GM12878 (cell line): ENCODE measurements around the gene GALNT18. TPM values are rescaled to one million over a fixed set of nuclear protein-coding genes. Genes with fewer than 3 reads are reported as not detected.

Experiments used
- ATAC-seq: fragments of 200-7000 bp; cut with Tn5 transposase; 3 replicates; pipeline ENCODE4 v1.9.1; 2020; ENCODE audit warnings: mild to moderate bottlenecking, moderate library complexity
- BruUV-seq: library from RNA; stranded (reverse); fragments of 400-500 nt; replicated peaks from 2 replicates; lab custom pipeline; 2021; lab: Mats Ljungman, UMichigan
- CTCF ChIA-PET: fragments of 300-600 bp; sonication (Branson Sonifier 250); formaldehyde crosslinking; extraction: SDS; loops from one replicate; lab custom pipeline; 2021; ENCODE audit warnings: inconsistent platforms; lab: Yijun Ruan, JAX
- POLR2A ChIA-PET: fragments of 350-600 bp; formaldehyde crosslinking; extraction: SDS; loops from one replicate; lab custom pipeline; 2021; ENCODE audit warnings: inconsistent platforms; lab: Charles Lee
- RAD21 ChIA-PET: fragments of 300-600 bp; sonication (Branson Sonifier 250); formaldehyde crosslinking; loops from one replicate; lab custom pipeline; 2023; ENCODE audit warnings: antibody characterized with exemption; ENCODE audit not compliant: unreplicated experiment; lab: Charles Lee
- SMC1A ChIA-PET: fragments of 300-600 bp; sonication (Branson Sonifier 250); formaldehyde crosslinking; loops from one replicate; lab custom pipeline; 2023; ENCODE audit not compliant: unreplicated experiment, uncharacterized antibody; lab: Charles Lee
- DNase-seq: peaks from one replicate; pipeline ENCODE4 v3.0.0-alpha.2; 2011; ENCODE audit warnings: low read depth, low spot score
- FAIRE-seq: peaks from 3 replicates; lab custom pipeline; 2011; peaks lifted over from hg19 to GRCh38; lab: Jason Lieb, UNC
- H2AFZ ChIP-seq: 2 replicates; pipeline ENCODE4 v1.6.0; 2011; ENCODE audit warnings: low read depth, low read length, control low read depth; ENCODE audit not compliant: control insufficient read depth
- H3K27ac ChIP-seq: 2 replicates; pipeline ENCODE4 v1.5.1; 2011; ENCODE audit warnings: control low read depth; ENCODE audit not compliant: control insufficient read depth, insufficient read depth
- H3K27me3 ChIP-seq, 2 experiments: replicated peaks in 1 of 2; 2 replicates each; pipeline versions ENCODE4 v1.6.0 to v1.6.1; 2011; ENCODE audit warnings: low read length in 1 of 2; ENCODE audit not compliant: control insufficient read depth in 2 of 2, insufficient read depth in 2 of 2
- H3K36me3 ChIP-seq, 2 experiments: 2 replicates each; pipeline ENCODE4 v1.5.1; 2011; ENCODE audit warnings: low read length in 1 of 2; ENCODE audit not compliant: control insufficient read depth in 2 of 2, insufficient read depth in 2 of 2
- H3K4me1 ChIP-seq: 2 replicates; pipeline ENCODE4 v1.6.1; 2011; ENCODE audit warnings: mild to moderate bottlenecking, low read length, moderate library complexity, mixed read lengths; ENCODE audit not compliant: control insufficient read depth, insufficient read depth
- H3K4me2 ChIP-seq: 2 replicates; pipeline ENCODE4 v1.6.0; 2011; ENCODE audit warnings: control low read depth; ENCODE audit not compliant: control insufficient read depth, insufficient read depth
- H3K4me3 ChIP-seq: fragments of 200-600 bp; sonication (generic); 2 replicates; pipeline ENCODE4 v1.5.1; 2016
- H3K79me2 ChIP-seq: 2 replicates; pipeline ENCODE4 v1.6.0; 2011; ENCODE audit warnings: low read length; ENCODE audit not compliant: control insufficient read depth, insufficient read depth
- H3K9ac ChIP-seq: 2 replicates; pipeline ENCODE4 v1.8.0; 2011; ENCODE audit warnings: low read length, control low read depth, mixed read lengths; ENCODE audit not compliant: control insufficient read depth, insufficient read depth
- H3K9me3 ChIP-seq: replicated peaks from 3 replicates; pipeline ENCODE4 v1.5.1; 2011; ENCODE audit warnings: mild to moderate bottlenecking, low read length; ENCODE audit not compliant: control insufficient read depth, insufficient read depth
- H4K20me1 ChIP-seq: 2 replicates; pipeline ENCODE4 v1.6.0; 2011; ENCODE audit not compliant: control insufficient read depth, insufficient read depth
- ATF3 ChIP-seq: IDR thresholded peaks from 2 replicates; pipeline ENCODE4 v1.6.1; 2011; ENCODE audit warnings: low read depth, mild to moderate bottlenecking, low read length, moderate library complexity, borderline replicate concordance; ENCODE audit errors: extremely low read depth
- BACH1 ChIP-seq: fragments of 450-650 bp; IDR thresholded peaks from 2 replicates; pipeline ENCODE4 v1.6.1; 2017; ENCODE audit warnings: mild to moderate bottlenecking, borderline replicate concordance
- BMI1 ChIP-seq: fragments of 450-650 bp; IDR thresholded peaks from 2 replicates; pipeline ENCODE4 v1.6.1; 2016; ENCODE audit warnings: mild to moderate bottlenecking, moderate library complexity, borderline replicate concordance
- BRCA1 ChIP-seq: IDR thresholded peaks from 2 replicates; pipeline ENCODE4 v1.6.1; 2011; ENCODE audit warnings: low read depth, low read length, improper control_type of control experiment
- CHD1 ChIP-seq: IDR thresholded peaks from 2 replicates; pipeline ENCODE4 v1.6.1; 2012; ENCODE audit warnings: low read depth, low read length, improper control_type of control experiment
- CHD2 ChIP-seq: IDR thresholded peaks from 2 replicates; pipeline ENCODE4 v1.6.1; 2011; ENCODE audit warnings: low read depth, low read length, improper control_type of control experiment, borderline replicate concordance
- DPF2 ChIP-seq: fragments of 450-650 bp; IDR thresholded peaks from 2 replicates; pipeline ENCODE4 v1.6.1; 2017; ENCODE audit warnings: mild to moderate bottlenecking
- EED ChIP-seq: sonication (generic); IDR thresholded peaks from 2 replicates; pipeline ENCODE4 v1.6.1; 2016; ENCODE audit warnings: antibody characterized with exemption, low read depth
- ETV6 ChIP-seq, 2 experiments: fragments of 450-650 bp in 1 of 2; IDR thresholded peaks in 1 of 2; conservative IDR thresholded peaks in 1 of 2; 2 replicates each; pipeline ENCODE4 v1.6.1; 2014; ENCODE audit warnings: antibody characterized with exemption in 1 of 2, borderline replicate concordance in 1 of 2, low read depth in 1 of 2, mild to moderate bottlenecking in 1 of 2, moderate library complexity in 1 of 2
- KDM1A ChIP-seq: fragments of 200-600 bp; sonication (generic); IDR thresholded peaks from 2 replicates; pipeline ENCODE4 v1.6.1; 2016; ENCODE audit warnings: borderline replicate concordance
- MTA2 ChIP-seq: fragments of 450-650 bp; IDR thresholded peaks from 2 replicates; pipeline ENCODE4 v1.6.1; 2016; ENCODE audit warnings: low read depth, mild to moderate bottlenecking, moderate library complexity
- RAD51 ChIP-seq: fragments of 450-650 bp; IDR thresholded peaks from 2 replicates; pipeline ENCODE4 v1.6.1; 2016; ENCODE audit warnings: moderate library complexity, mild to moderate bottlenecking, inconsistent platforms
- RFX5 ChIP-seq: IDR thresholded peaks from 2 replicates; pipeline ENCODE4 v1.6.1; 2011; ENCODE audit warnings: low read depth, low read length, improper control_type of control experiment
- RUNX3 ChIP-seq: IDR thresholded peaks from 2 replicates; pipeline ENCODE4 v1.6.1; 2012; ENCODE audit warnings: low read length, inconsistent platforms
- SMARCA5 ChIP-seq: fragments of 450-650 bp; IDR thresholded peaks from 2 replicates; pipeline ENCODE4 v1.6.1; 2017; ENCODE audit warnings: mild to moderate bottlenecking
- SP1 ChIP-seq: IDR thresholded peaks from one replicate; pipeline ENCODE4 v1.6.1; 2011; ENCODE audit warnings: low read depth, low read length
- SRF ChIP-seq, 2 experiments: IDR thresholded peaks; 2 replicates each; pipeline ENCODE4 v1.6.1; 2011; ENCODE audit warnings: low read depth in 2 of 2, low read length in 2 of 2, mild to moderate bottlenecking in 1 of 2, moderate library complexity in 1 of 2
- WGBS: methylation state at CpG from one replicate; pipeline ENCODE4 v1.1.6; 2016; ENCODE audit warnings: low lambda C conversion rate; ENCODE audit not compliant: insufficient replicate concordance, insufficient coverage; ENCODE audit errors: missing lambda C conversion rate; 5-methylcytosine and 5-hydroxymethylcytosine counted together
- in situ Hi-C: fragments of 300-500 bp; cut with MboI; formaldehyde crosslinking; loops from 9 replicates; pipeline ENCODE4 v1.14.3; 2018; ENCODE audit warnings: mixed read lengths
- intact Hi-C: fragments of 100-400 bp; cut with micrococcal nuclease; formaldehyde crosslinking; loops from one replicate; pipeline ENCODE4 v1.14.2; 2022; ENCODE audit not compliant: unreplicated experiment
- polyA plus RNA-seq, 11 experiments: library from polyadenylated mRNA; depleted of rRNA in 4 of 11; unstranded in 6 of 11; stranded (reverse) in 5 of 11; fragments of >200 nt; fragmentation: Nextera tagmentation in 4 of 11; fragmentation: Illumina TruSeq in 1 of 11; extraction: Ambion mirVana in 4 of 11; extraction: Trizol in 1 of 11; gene quantifications; 1 replicate in 1 of 11; 2 replicates in 10 of 11; pipeline versions ENCODE4 v1.2.1 to v1.2.3, GENCODE V29; 2011 to 2016; ENCODE audit warnings: inconsistent platforms in 2 of 11, missing spikeins in 2 of 11, low read depth in 1 of 11
- total RNA-seq, 4 experiments: library from RNA; depleted of rRNA in 3 of 4; stranded (reverse); fragments of >200 nt in 3 of 4; fragmentation: Illumina TruSeq in 1 of 4; extraction: Trizol in 1 of 4; gene quantifications; 2 replicates each; pipeline versions ENCODE4 v1.2.1 to v1.2.3, GENCODE V29; 2013 to 2021

The GALNT18 gene
- total and polyA plus RNA-seq, 10 of the 15 experiments (the other 5 are each of a cell fraction or from before 2014, with no cell fraction given) = 1.2 to 14.2 (median 6.3) TPM

DNA sequence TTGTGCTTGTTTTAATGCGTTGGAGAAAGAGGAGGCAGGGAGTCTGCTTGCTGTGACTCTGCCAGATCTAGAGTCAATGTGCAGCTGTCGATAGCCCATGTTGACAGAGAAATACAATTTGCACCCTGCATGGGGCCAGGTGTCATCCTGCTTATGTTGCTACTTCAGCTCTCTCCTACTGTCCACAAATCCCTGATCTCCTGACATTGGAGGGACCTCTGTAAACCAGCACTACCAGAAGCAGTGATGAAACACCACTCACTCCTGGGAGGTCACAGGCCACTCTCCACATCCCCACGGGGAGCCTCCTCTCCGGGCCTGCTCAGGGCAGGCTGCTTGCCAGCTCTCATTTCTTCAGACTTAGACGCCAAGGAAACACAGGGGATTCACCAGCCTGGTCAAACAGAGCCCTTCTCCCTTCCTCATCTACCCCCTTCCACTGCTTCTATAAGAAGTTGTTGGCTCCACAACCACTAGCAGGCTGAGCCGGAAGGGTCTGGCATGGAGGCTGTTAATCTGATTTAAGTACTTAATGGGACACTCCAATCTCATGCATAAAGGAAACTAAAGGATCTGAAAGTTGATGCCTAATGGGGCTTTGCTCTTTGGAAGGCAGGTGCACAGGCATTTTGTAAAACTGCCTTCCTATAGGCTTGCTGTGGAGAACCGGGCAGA lies 238.8 kb downstream of the GALNT18 start:
- no peak overlapping the region for H2AFZ ChIP-seq
- TF ChIP-seq KDM1A (no peak), RUNX3 (no peak), RAD51 (no peak), CHD1 (no peak), SP1 (no peak), BMI1 (no peak), BRCA1 (no peak), ETV6 (conservative IDR thresholded peaks at IDR 0.05 in 1 of 2, IDR thresholded peaks at IDR 0.05 in 1 of 2; ENCODE audit: borderline replicate concordance in 1 of 2, low read depth in 1 of 2) (no peak), DPF2 (no peak), BACH1 (no peak), MTA2 (no peak), CHD2 (no peak), ATF3 (no peak), RFX5 (no peak), EED (no peak), SRF (IDR thresholded peaks at IDR 0.05; ENCODE audit: low read depth in 2 of 2, low read length in 2 of 2) (no peak), SMARCA5 (no peak)
- TF ChIP-seq, all 136 proteins: peak for 0
- POLR2A ChIA-PET = no interaction called here
- 60% methylated on average over 7 of the region's 7 CpGs for WGBS
- ATAC-seq = no peak
- H3K79me2 ChIP-seq = no peaks in the 10 kb centered on the region
- in situ Hi-C loops = no loop called here
- no peak overlapping the region for H3K4me2 ChIP-seq
- no TSS peak for BruUV-seq
- no peaks in the 10 kb centered on the region for H3K27me3 ChIP-seq
- intact Hi-C loops = no loop called here
- H3K9me3 ChIP-seq = no peaks in the 10 kb centered on the region
- peaks cover 0 to 3% of the 10 kb centered on the region in 2 experiments; a peak in 2 of 4 replicates for H3K36me3 ChIP-seq
- H3K4me3 ChIP-seq = no peak overlapping the region
- no peak overlapping the region for H3K9ac ChIP-seq
- CTCF ChIA-PET = no interaction called here
- no peaks in the 10 kb centered on the region for H3K4me1 ChIP-seq
- no peak for FAIRE-seq
- H4K20me1 ChIP-seq = no peaks in the 10 kb centered on the region
- RAD21 ChIA-PET = no interaction called here
- no peak for DNase-seq
- SMC1A ChIA-PET = interaction anchor here (1.1 kb wide), 1 partner anchor 13 kb away, joined by 3 read pairs; no protein-coding TSS in a partner anchor
- H3K27ac ChIP-seq = no peak overlapping the region
